GM23248 (cell line): ENCODE results near the gene GCN1.

Experiments
- EZH2 ChIP-seq: fragments of 200-600 bp; sonication (generic); IDR thresholded peaks from 2 replicates; pipeline ENCODE4 v1.6.1; 2018; ENCODE audit warnings: antibody characterized with exemption, mild to moderate bottlenecking; ENCODE audit not compliant: insufficient read depth, poor library complexity, severe bottlenecking
- EZH2phosphoT487 ChIP-seq: fragments of 200-600 bp; sonication (generic); IDR thresholded peaks from 2 replicates; pipeline ENCODE4 v1.6.1; 2018; ENCODE audit warnings: antibody characterized with exemption, moderate library complexity, mild to moderate bottlenecking, low read depth; ENCODE audit not compliant: insufficient read depth

DNA sequence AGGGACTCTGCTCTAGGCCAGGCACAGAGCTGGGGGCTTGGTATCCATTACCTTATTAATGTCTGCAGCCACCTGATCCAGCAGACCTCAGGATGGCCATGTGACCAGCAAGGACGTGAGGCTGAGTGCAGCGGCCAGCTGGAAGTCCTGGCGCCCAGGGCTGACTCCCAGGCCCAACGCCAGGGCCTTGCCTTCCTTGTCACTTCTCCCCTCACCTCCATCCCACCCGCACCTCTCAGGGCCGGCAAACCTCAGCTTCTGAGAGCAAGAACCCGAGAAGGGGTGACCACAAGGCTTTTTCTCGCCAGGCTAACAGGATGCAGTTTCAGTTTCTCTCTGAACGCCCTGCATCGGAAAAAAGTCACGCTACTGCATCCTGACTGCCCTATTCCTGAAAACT lies 93.3 kb downstream of the GCN1 start:
- TF ChIP-seq EZH2 (no peak), EZH2phosphoT487 (no peak)
